ENCODE data around the gene KRTAP25-1.

KRTAP25-1 gene, protein sequence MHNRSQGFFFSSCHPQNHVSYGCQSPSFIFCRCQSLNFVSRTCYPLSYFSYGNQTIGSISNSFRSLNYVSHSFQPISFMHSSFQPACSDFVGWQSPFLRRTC

DNA sequence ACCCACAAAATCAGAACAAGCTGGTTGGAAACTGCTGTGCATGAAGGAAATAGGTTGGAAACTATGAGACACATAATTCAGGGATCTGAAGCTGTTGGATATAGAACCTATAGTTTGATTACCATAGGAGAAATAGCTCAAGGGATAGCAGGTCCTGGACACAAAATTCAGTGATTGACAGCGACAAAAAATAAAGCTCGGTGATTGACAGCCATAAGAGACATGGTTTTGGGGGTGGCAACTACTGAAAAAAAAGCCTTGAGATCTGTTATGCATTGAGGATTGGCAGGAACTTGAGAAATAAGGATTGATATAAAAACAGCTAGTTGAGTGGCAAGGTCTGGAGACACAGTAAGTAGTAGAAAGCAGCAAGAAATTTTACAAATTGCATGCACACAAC, at the start of gene KRTAP25-1:
Gene KRTAP25-1 (minus strand): TSS at position 300 of the 400 bp plus-strand sequence. CDS start 24 bp downstream, at position 276.
- DNase-seq = no peak

DNA sequence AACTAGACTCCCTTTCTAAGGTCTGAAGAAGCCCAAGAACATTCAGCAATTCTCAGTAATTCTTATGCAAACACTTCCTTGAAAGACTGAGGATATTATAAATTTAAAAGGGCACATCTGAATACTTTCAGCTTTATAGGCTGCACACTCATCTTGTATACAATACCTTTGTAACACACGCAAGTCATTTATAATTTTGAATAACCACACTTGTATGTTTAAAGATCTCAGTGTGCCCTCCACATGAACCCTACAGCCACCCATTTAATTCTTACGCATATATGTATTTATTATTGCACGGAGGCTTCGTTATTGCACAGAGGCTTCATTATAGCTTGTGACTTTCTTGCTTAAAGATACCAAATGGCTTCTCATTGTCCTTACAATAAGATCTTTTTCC, 49.4 kb upstream of the KRTAP25-1 start:
- DNase-seq = no peak

DNA sequence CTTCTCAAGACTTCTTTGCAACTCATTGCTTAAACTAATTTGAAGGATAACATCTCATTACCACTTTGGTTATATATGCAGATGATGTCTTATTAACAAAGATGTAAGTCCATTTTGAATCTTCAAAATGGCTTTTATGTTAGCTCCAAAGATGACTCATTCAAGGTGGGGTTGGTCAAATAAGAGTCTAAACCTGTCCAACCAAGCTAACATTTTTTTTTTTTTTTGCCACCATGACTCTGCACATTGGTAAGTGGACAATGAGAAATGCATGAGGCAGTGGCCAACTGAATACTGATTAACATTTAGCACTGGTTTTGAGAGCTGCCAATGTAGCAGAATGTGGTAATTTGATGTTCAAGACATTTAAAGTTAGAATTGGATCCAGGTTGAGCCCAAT, 48.5 kb upstream of the KRTAP25-1 start:
- no peak for DNase-seq

DNA sequence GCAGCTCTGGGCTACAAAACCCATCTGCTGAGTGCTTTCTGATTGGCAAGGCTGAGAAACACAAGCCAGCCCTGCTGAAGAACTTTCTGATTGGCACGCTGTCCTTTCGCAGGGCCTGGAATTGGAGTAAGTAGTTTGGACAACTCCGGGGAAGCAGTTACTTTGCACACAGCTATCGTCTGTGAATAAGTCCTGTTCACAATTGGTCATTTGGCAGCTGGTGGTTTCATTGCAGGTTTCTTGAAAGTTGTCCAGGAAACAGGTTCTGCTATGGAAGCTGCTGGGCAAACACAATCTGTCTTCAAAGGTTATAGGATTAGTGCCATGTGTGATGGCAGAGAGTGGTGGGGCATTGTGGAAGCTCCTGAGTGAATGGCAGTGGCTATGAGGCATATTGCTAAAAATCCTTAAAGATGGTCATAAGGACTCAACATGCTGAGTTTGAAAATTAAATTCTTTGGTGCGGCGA, 48.0 kb upstream of the KRTAP25-1 start, which contains the start of gene KRTAP27-1:
Gene KRTAP27-1 (minus strand): TSS at position 419 of the 469 bp plus-strand sequence. CDS start 26 bp downstream, at position 393.
- DNase-seq = no peak

DNA sequence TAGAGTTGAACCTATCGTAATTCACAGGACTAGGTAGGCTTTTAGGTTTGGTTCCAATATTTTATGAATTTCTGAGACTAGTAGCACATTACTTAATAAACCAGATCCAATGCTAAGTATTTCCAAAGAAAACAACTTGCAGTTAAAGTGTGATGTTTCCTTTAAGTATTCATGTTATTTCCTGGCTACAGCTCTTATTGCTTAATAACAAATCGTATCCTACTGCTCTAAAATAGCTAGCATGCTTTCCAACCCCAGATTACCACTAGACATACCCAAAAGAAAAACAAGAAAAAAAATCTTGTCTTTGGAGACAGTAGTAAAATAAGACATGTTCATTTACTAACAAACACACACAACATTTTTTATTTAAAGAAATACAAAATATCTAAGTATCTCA, 47.3 kb upstream of the KRTAP25-1 start:
- DNase-seq = no peak

DNA sequence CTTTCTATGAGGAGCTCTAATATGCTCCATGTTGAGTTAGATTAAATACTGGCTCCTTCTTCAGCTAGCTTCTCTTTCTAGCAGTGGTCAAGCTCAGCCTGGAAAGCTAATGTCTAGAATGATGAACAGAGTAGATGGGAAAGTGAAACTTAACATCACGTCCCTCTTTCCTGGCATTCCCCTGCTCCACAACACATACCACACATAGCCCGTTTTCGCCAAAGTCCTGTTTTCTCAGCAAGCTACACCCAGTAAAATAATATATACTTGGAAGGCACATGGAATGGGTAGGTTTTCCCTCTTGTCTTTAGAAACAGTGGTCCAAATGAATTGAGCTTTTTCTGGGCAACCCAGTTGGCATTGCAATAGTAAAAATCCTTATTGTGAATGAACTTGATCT, 44.4 kb upstream of the KRTAP25-1 start:
- no peak for DNase-seq

DNA sequence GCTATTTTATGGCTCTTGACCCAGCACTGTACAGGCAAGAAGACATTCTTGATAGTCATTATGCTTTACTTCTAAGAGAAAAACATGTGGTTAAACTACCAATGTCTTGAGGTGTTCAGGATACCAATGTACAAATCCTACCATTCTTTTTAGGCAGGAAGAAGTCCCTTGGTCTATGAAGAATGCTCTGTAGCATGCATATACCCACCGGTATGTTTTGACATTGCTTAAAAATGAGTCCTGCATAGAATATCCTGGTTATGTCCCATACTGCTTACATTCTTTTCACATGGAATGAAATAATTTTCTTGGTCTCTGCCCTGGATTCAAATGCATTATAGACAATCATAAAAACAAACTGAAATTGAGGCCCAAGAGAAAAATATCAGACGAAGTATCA, 43.4 kb upstream of the KRTAP25-1 start:
- no peak for DNase-seq

DNA sequence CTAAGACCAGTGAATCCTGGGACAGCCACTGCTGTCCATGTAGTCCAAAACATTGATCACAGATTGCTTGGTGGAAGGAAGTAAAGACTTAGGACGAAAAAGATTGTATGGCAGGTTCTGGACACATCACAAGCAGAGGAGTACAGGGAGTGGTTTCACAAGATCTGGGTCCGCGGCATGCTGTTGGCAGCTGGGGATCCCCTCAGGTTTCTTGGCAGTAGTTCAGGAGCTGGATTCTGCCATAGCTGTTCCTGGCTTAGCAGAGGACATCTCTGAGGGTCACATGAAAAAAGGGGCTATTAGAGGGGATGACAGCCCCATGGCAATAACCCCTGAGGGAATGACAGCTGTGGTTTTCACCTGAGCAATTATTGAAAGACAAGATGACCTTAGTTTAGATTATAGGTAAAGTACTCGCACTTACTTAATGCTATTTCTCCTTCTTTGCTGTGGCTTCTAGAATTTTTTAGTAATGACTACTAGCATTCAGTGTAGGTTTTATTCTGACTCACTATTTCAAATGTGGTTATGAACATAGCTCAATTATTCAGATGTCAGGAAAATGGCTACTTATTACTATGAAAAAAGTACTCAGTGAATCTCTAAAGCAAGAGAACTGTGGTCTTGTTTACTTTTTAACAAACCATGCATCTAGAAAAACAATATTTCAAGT, 40.0 kb upstream of the KRTAP25-1 start:
- DNase-seq = no peak

DNA sequence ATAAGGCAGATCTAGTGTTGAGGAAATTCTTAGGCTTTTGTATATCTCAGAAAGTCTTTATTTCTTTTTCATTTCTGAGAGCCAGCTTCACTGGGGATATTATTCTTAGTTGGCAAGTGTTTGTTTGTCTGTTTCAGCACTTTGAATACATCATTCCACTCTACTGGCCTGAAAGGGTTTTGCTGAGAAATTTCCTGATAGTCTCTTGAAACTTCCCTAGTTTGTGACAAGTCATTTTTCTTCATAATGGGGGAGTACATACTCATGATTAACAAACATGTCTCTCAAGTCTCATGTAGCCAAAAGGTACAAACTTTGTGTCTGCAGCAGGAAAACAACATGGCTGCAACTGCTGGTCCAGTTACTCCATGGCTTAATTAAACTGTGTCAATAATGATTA, 37.1 kb upstream of the KRTAP25-1 start:
- DNase-seq = no peak

DNA sequence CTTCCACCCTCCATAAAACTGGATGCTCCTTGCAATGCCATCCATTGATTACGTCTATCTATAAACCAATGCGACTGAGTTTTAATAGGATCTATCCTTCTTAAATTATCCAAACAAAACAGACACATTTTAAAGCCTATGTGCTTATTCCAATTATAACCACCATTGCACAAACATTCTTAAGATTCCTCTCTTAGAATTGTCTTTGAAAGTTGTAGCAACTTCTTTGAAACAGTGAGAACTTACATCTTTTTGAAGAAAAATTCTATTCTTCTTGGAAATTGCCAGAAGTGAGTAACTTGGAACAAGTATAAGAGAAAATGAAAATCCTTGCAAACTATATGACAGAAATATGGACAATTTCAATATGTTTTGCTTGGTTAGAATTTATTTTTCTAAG, 30.9 kb upstream of the KRTAP25-1 start, which contains the start of gene KRTAP26-1:
Gene KRTAP26-1 (minus strand): TSS at position 101 of the 400 bp plus-strand sequence. CDS start 280 bp downstream, outside the sequence.
- no peak for DNase-seq

DNA sequence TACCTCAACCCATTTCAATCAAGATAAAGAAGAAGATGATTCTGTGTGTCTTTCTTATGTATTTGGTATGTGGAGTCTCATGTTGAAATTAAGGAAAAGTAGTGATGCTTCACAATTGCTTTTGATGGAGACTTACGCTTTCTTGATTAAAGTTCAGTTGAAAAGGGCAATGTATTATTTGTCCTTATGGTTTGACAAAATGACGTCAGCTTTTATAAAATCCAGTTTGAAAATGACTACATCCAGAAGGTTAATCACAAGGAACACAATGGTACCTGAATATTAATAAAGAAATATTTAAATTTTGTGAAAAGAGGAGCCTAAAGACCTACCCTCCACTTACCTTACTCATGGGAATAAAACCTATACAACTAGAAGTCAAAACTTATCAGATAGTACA, 26.4 kb upstream of the KRTAP25-1 start:
- no peak for DNase-seq

DNA sequence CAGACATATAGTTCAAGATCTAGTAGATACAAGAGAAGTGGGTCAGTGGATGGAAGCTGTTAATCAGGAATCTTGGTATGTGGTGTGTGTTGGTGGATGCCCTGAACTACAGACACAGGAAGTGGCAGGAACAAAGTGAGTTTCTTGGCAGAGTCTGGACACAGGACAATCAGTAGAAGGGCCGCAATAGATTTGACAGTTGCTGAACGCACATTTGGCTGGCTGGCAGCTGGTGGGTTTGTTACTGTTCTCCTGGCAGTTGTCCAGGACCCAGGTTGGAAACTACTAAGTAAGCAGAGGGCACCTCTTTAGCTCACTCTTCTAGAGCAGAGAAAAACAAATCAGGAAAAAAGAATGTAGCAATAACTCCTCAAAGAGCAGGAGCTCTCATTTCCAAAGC, 17.6 kb upstream of the KRTAP25-1 start:
- no peak for DNase-seq

DNA sequence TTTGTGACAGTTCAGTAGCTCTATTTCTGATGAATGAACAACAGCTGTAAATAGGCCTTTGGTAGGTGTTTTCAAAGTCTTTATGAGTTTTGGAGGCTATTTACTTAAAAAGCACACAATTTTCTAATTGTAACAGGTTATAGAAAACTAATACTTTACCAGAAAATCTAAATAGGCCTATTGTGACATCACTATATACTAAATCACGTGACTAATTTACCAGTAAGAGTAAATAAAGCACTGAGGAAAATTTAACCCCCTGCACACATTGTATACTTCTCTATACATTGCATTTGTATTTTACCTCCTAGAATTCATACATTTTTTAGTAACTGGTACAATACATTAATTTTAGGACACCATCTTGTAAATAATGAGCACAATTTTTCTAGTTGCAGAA, 15.8 kb upstream of the KRTAP25-1 start:
- DNase-seq = no peak

DNA sequence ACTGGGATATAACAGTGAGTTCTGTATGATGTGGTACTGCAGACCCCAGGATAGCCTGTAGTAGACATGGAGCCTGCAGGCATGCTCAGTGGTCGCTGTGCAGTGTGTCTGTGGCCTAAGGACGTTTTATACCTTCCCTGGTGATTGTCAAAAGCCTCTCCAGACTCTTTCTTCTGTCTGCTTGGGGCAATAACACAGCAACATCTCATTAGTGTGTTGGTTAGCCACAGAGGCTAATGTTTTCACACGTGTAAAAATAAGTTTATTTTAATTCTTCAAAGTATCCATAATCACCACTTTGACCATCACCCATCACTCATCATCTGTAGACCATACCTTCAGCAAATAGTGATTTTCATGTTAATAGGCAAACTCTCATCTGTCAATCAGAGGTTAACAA, 6.5 kb downstream of the KRTAP25-1 start, which contains the start of gene KRTAP24-1:
Gene KRTAP24-1 (minus strand): TSS at position 101 of the 400 bp plus-strand sequence. CDS start 18 bp downstream, at position 83.
- no peak for DNase-seq

DNA sequence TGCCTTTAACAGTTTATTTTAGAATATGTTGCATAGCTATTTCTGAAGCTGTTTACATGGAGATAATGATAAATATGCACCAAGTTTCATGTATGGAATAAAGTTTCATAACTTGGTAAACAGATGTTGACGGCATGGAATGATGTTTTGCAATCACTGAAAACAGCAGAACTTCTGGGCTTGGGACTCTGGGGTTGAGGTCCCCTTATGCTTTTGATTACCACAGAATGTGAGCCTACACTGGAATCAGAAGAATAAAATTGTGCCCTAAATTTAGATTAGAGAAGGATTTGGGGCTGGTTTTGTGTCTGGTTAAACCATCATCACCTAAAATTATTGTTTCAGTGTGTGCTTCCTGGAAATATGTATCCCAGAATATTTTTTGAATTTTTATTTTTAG, 17.7 kb downstream of the KRTAP25-1 start:
- DNase-seq = no peak

DNA sequence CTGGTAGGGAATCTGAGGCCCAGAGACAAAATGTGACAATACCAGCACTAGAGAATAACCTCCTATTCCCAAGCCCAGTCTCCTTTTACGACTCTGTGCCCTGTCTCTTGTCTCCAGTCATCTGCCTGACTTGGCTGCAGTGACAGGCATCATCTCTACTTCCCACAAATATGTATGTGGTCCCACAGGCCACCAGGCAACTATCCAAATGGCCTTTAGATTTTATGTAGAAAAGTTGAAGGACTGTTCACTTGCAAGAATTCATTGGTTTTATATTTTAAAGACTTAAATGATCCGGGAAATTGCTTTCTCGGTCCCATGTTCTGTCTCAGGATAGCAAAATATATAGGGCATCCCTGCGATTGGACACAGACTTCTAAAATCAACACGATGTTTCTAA, 18.2 kb downstream of the KRTAP25-1 start:
- no peak for DNase-seq

DNA sequence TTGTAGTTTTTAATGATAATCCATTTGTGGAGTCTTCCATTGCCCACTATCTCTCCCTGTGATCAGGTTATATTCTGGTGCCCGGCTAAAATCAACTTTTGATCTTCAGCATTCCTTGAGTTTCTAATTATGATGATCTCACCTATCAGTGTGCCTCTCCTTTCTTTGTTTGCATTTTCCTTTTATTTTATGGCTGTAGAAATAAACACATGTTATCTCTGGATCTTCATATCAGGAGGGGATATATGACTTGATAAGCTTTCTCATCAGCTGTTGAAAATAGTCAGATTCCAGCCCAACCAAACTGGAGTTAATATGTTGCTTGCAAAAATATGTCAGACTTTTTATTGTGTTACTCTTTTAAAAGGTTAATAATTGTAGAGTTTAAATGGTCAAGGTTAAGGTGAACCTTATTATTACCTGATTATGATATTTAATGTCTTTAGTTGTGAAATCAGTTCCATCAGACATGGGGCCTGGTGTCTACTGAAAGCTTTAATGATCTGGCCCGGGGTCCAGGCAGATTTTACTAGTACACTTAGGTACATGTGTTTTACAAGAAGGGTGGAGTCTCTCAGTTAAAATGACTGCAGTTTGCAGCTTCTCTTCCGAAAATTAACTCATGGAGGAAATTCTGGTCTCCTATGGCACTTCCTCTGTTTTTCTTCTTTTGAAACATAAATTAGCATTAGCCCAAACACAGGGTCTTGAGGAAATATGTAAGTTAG, 19.3 kb downstream of the KRTAP25-1 start:
- no peak for DNase-seq

DNA sequence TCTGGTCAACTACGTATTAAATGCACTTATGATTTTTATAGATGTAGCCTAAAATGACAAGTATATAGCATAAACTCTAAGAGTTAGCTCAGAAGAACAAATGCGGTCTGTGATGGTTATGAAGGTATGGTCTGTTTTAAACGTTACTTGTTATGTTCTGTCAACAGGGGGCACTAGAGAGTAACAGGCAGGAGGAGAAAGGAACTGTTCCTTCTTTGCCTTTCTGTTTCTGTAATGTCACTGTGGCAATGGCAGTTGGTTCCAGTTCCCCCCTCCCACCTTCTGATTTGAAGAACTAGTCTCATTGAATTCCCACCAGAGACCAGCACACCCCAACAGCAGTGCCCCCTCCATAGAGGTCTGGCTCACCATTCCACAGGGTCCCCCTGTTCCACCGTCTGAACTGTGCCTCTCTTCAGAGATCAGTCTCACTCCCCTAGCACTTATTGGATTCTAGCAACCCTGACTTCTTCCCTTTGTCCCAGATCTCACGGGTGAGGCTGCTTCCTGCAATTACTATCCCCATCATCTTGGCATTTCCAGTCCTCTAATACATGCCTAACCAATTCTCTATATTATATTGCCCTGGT, 20.6 kb downstream of the KRTAP25-1 start:
- no peak for DNase-seq

DNA sequence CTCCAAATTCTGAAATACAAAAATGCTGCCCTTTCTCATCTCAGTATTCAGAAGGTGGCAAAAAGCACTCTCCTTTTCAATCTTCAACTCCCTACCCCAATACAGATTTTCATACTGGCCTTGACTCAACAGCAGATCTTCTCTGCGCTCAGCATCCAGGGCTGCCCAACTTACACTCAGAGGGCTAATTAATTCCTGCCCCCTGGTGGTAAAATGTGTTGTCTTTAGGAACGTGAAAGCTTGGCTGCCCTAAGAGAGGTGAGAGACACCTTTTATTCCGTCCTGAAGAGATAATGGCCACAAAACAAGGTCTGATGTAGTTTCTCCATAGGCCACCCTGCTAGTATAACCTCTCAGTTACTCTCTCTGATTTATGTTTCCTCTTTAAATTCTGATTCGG, 31.5 kb downstream of the KRTAP25-1 start:
- no peak for DNase-seq

DNA sequence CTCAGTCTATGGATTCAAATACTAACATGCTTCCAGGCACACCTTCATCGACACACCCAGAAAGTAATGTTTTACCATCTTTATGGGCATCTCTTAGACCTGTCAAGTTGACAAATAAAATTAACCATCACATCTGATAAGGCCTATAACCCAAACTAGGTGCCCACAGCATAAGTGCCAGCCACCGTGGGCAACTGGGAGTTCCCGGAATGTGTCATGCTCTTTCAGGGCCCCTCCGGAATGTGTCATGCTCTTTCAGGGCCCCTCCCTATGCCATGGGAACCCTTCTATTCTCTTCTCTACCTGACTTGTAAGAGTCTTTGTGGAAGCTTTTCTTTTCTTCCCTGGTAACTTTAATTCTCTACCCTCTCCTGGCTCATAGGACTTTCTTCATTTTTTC, 33.2 kb downstream of the KRTAP25-1 start:
- no peak for DNase-seq

DNA sequence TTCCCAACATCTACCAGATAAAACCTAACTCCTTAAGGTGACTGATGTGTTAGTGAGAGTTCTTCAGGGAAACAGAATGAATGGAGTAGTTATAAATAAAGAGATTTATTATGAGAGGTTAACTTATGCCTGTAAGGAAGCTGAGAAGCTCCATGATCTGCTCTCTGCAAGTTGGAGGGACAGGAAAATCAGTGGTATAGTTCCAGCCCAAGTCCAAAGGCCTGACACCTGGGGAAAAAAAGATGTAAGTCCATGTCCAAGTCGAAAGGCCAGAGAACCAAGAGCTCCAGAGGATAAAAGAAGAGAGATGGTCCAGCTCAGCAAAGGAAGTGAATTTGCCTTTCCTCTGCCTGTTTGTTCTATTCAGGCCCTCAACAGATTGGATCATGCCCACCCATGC, 33.6 kb downstream of the KRTAP25-1 start:
- DNase-seq = no peak

DNA sequence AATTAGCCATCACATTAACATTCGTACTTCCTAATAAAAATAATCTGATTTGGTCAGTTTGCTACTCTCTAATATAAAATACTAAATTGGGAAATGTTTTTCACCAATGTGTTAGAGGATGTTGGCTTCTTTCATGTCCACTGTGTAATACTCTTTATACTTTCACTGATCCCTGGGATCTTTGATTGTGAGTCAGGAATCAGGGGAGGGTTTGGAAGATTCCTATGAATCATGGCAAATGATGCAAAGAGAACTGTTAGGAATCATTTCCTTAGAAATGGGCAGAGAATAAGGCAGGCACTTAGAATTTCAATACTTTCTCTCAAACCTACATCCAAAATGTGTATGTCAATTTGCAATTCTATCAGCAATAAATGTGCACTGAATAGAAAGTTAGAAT, 37.5 kb downstream of the KRTAP25-1 start:
- no peak for DNase-seq

DNA sequence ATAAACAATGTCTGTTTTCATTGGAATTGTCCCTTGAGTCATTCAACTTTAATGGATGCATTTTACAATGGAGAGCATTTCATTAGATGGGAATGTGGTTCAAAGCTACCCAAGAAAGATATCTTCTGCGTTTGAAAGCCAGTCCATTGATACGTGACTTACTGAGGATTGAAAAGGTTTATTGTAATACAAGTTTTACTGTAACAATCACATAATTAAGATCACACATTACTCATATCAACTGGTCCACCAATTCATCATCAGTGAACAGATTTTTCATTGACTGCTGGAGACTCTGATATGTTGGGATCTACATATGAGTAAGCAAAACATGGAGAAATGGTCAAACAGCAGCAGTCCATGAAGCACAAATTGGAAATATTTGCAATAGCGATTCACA, 39.4 kb downstream of the KRTAP25-1 start:
- no peak for DNase-seq

DNA sequence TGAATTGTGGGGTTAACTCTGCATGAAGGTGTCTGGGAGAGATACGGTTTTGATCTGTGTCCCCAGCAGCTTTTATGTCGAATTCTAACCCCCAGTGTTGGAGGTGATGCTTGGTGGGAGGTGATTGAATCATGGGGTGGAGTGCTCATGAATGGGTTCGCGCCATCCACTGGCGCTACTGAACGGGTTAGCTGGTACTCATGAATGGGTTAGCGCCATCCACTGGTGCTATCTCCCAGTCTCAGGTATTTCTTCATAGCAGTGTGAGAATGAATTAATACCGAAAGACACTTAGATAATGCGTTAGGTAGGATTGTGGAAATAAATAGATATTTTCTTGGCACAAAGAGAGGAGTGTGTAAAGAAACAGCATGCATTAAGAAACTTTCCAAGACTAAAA, 40.5 kb downstream of the KRTAP25-1 start:
- no peak for DNase-seq
